GM12878 (cell line): ENCODE results near the gene RALGAPB. TPM values are rescaled to one million over a fixed set of nuclear protein-coding genes. Genes with fewer than 3 reads are reported as not detected.
A peak's percentile ranks its signal among the peaks of the same experiment; 100 is the strongest.

ENCODE experiments used
- ATAC-seq: fragments of 200-7000 bp; cut with Tn5 transposase; 3 replicates; pipeline ENCODE4 v1.9.1; 2020; ENCODE audit warnings: mild to moderate bottlenecking, moderate library complexity
- BruUV-seq: library from RNA; stranded (reverse); fragments of 400-500 nt; replicated peaks from 2 replicates; lab custom pipeline; 2021; lab: Mats Ljungman, UMichigan
- CTCF ChIA-PET: fragments of 300-600 bp; sonication (Branson Sonifier 250); formaldehyde crosslinking; extraction: SDS; loops from one replicate; lab custom pipeline; 2021; ENCODE audit warnings: inconsistent platforms; lab: Yijun Ruan, JAX
- POLR2A ChIA-PET: fragments of 350-600 bp; formaldehyde crosslinking; extraction: SDS; loops from one replicate; lab custom pipeline; 2021; ENCODE audit warnings: inconsistent platforms; lab: Charles Lee
- RAD21 ChIA-PET: fragments of 300-600 bp; sonication (Branson Sonifier 250); formaldehyde crosslinking; loops from one replicate; lab custom pipeline; 2023; ENCODE audit warnings: antibody characterized with exemption; ENCODE audit not compliant: unreplicated experiment; lab: Charles Lee
- SMC1A ChIA-PET: fragments of 300-600 bp; sonication (Branson Sonifier 250); formaldehyde crosslinking; loops from one replicate; lab custom pipeline; 2023; ENCODE audit not compliant: unreplicated experiment, uncharacterized antibody; lab: Charles Lee
- DNase-seq: peaks from one replicate; pipeline ENCODE4 v3.0.0-alpha.2; 2011; ENCODE audit warnings: low read depth, low spot score
- FAIRE-seq: peaks from 3 replicates; lab custom pipeline; 2011; peaks lifted over from hg19 to GRCh38; lab: Jason Lieb, UNC
- H2AFZ ChIP-seq: 2 replicates; pipeline ENCODE4 v1.6.0; 2011; ENCODE audit warnings: low read depth, low read length, control low read depth; ENCODE audit not compliant: control insufficient read depth
- H3K27ac ChIP-seq: 2 replicates; pipeline ENCODE4 v1.5.1; 2011; ENCODE audit warnings: control low read depth; ENCODE audit not compliant: control insufficient read depth, insufficient read depth
- H3K27me3 ChIP-seq, 2 experiments: replicated peaks in 1 of 2; 2 replicates each; pipeline versions ENCODE4 v1.6.0 to v1.6.1; 2011; ENCODE audit warnings: low read length in 1 of 2; ENCODE audit not compliant: control insufficient read depth in 2 of 2, insufficient read depth in 2 of 2
- H3K36me3 ChIP-seq, 2 experiments: 2 replicates each; pipeline ENCODE4 v1.5.1; 2011; ENCODE audit warnings: low read length in 1 of 2; ENCODE audit not compliant: control insufficient read depth in 2 of 2, insufficient read depth in 2 of 2
- H3K4me1 ChIP-seq: 2 replicates; pipeline ENCODE4 v1.6.1; 2011; ENCODE audit warnings: mild to moderate bottlenecking, low read length, moderate library complexity, mixed read lengths; ENCODE audit not compliant: control insufficient read depth, insufficient read depth
- H3K4me2 ChIP-seq: 2 replicates; pipeline ENCODE4 v1.6.0; 2011; ENCODE audit warnings: control low read depth; ENCODE audit not compliant: control insufficient read depth, insufficient read depth
- H3K4me3 ChIP-seq: fragments of 200-600 bp; sonication (generic); 2 replicates; pipeline ENCODE4 v1.5.1; 2016
- H3K79me2 ChIP-seq: 2 replicates; pipeline ENCODE4 v1.6.0; 2011; ENCODE audit warnings: low read length; ENCODE audit not compliant: control insufficient read depth, insufficient read depth
- H3K9ac ChIP-seq: 2 replicates; pipeline ENCODE4 v1.8.0; 2011; ENCODE audit warnings: low read length, control low read depth, mixed read lengths; ENCODE audit not compliant: control insufficient read depth, insufficient read depth
- H3K9me3 ChIP-seq: replicated peaks from 3 replicates; pipeline ENCODE4 v1.5.1; 2011; ENCODE audit warnings: mild to moderate bottlenecking, low read length; ENCODE audit not compliant: control insufficient read depth, insufficient read depth
- H4K20me1 ChIP-seq: 2 replicates; pipeline ENCODE4 v1.6.0; 2011; ENCODE audit not compliant: control insufficient read depth, insufficient read depth
- ATF3 ChIP-seq: IDR thresholded peaks from 2 replicates; pipeline ENCODE4 v1.6.1; 2011; ENCODE audit warnings: low read depth, mild to moderate bottlenecking, low read length, moderate library complexity, borderline replicate concordance; ENCODE audit errors: extremely low read depth
- E4F1 ChIP-seq: fragments of 450-650 bp; IDR thresholded peaks from 2 replicates; pipeline ENCODE4 v1.6.1; 2018; ENCODE audit warnings: borderline replicate concordance, mild to moderate bottlenecking; ENCODE audit not compliant: partially characterized antibody
- KLF5 ChIP-seq: fragments of 450-650 bp; IDR thresholded peaks from 2 replicates; pipeline ENCODE4 v1.6.1; 2014; ENCODE audit warnings: mild to moderate bottlenecking; ENCODE audit not compliant: partially characterized antibody
- TCF12 ChIP-seq: IDR thresholded peaks from 2 replicates; pipeline ENCODE4 v1.6.1; 2011; ENCODE audit warnings: low read depth, mild to moderate bottlenecking, low read length
- WGBS: methylation state at CpG from one replicate; pipeline ENCODE4 v1.1.6; 2016; ENCODE audit warnings: low lambda C conversion rate; ENCODE audit not compliant: insufficient replicate concordance, insufficient coverage; ENCODE audit errors: missing lambda C conversion rate; 5-methylcytosine and 5-hydroxymethylcytosine counted together
- in situ Hi-C: fragments of 300-500 bp; cut with MboI; formaldehyde crosslinking; loops from 9 replicates; pipeline ENCODE4 v1.14.3; 2018; ENCODE audit warnings: mixed read lengths
- intact Hi-C: fragments of 100-400 bp; cut with micrococcal nuclease; formaldehyde crosslinking; loops from one replicate; pipeline ENCODE4 v1.14.2; 2022; ENCODE audit not compliant: unreplicated experiment
- polyA plus RNA-seq, 11 experiments: library from polyadenylated mRNA; depleted of rRNA in 4 of 11; unstranded in 6 of 11; stranded (reverse) in 5 of 11; fragments of >200 nt; fragmentation: Nextera tagmentation in 4 of 11; fragmentation: Illumina TruSeq in 1 of 11; extraction: Ambion mirVana in 4 of 11; extraction: Trizol in 1 of 11; gene quantifications; 1 replicate in 1 of 11; 2 replicates in 10 of 11; pipeline versions ENCODE4 v1.2.1 to v1.2.3, GENCODE V29; 2011 to 2016; ENCODE audit warnings: inconsistent platforms in 2 of 11, missing spikeins in 2 of 11, low read depth in 1 of 11
- total RNA-seq, 4 experiments: library from RNA; depleted of rRNA in 3 of 4; stranded (reverse); fragments of >200 nt in 3 of 4; fragmentation: Illumina TruSeq in 1 of 4; extraction: Trizol in 1 of 4; gene quantifications; 2 replicates each; pipeline versions ENCODE4 v1.2.1 to v1.2.3, GENCODE V29; 2013 to 2021

The RALGAPB gene
- total and polyA plus RNA-seq, 10 of the 15 experiments (the other 5 are each of a cell fraction or from before 2014, with no cell fraction given) = 3.7 to 23.2 (median 15.5) TPM

- H3K27me3 ChIP-seq = no peaks in the 10 kb centered on the region
- BruUV-seq = no TSS peak
- ChIA-PET POLR2A (no interaction called here), SMC1A (interaction anchor here (0.7 kb wide), 1 partner anchor 17 kb away, joined by 3 read pairs; the partner anchor contains the start of gene ADIG)
- FAIRE-seq = no peak
- peaks cover 0 to 5% of the 10 kb centered on the region in 2 experiments; a peak in 3 of 4 replicates for H3K36me3 ChIP-seq
- no peaks in the 10 kb centered on the region for H3K79me2 ChIP-seq
- H3K4me3 ChIP-seq = no peak overlapping the region
- 88% methylated on average over 1 of the region's 1 CpG for WGBS
- H2AFZ ChIP-seq = no peak overlapping the region
- TF ChIP-seq TCF12 (no peak), KLF5 (no peak), E4F1 (peak; percentile 19), ATF3 (no peak)
- TF ChIP-seq, all 136 proteins: peak for 1
- in situ Hi-C loops = no loop called here
- Histone ChIP-seq H3K4me2 (no peak overlapping the region), H3K9me3 (no peaks in the 10 kb centered on the region), H3K9ac (no peak overlapping the region), H3K4me1 (no peaks in the 10 kb centered on the region), H4K20me1 (no peaks in the 10 kb centered on the region), H3K27ac (no peak overlapping the region)
- no peak for ATAC-seq
- no peak for DNase-seq
- ChIA-PET CTCF (no interaction called here), RAD21 (no interaction called here)
- intact Hi-C loops = no loop called here
These were observed 92.0 kb downstream of the RALGAPB start for GRCh38 chr20:38564680-38565079.
